GM21528 (cell line): Measurements from ENCODE around the gene ZNF20.

Source experiments
- ATAC-seq: cut with Tn5 transposase; IDR thresholded peaks from one replicate; pipeline ENCODE4 v1.9.1; 2021; ENCODE audit warnings: mild to moderate bottlenecking, moderate library complexity; ENCODE audit not compliant: unreplicated experiment, low FRiP score

Gene ZNF20

DNA sequence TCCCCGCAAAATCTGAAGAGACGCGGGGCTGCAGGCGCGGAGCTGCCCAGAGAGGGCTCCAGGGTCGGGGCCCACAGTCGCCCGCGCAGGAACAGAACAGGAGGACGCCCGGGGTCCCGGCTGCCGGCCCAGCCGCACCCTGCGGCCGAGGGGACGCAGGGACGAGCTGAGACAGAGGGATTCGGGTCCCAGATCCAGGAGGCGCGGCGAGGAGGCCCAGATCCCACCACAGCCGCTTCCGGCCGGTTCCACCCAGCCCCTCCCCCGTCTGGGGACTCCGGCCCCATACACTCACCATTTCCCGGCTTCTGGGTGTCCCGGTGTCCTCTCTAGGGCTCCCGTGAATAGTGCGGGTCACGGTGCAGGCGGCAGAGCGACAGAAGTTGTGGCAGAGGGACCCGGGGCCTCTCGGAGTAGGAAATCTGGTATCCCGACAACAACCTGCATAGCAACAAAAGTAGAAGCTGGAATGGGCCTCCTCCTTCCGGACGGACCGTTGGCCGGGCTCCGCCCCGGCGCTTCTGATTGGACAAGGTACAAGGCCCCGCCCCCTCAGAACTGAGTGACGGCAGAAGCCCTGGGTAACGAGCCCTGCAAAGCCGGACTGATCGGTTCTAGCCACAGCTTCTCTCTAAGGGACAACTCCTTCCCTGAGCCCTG is at the start of gene ZNF20:
ZNF20 (minus strand) TSS at position 466 of the 660 bp plus-strand sequence; CDS start at position 298, 168 bp downstream.
- peak; percentile 87 for ATAC-seq

DNA sequence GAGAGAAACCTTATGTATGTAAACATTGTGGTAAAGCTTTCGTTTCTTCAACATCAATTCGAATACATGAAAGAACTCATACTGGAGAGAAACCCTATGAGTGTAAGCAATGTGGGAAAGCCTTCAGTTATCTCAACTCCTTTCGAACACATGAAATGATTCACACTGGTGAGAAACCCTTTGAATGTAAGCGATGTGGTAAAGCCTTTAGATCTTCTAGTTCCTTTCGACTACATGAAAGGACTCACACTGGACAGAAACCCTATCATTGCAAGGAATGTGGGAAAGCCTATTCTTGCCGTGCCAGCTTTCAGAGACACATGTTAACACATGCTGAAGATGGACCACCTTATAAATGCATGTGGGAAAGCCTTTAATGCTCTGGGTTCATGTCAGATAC is 47.5 kb upstream of the ZNF20 start:
- ATAC-seq: no peak

DNA sequence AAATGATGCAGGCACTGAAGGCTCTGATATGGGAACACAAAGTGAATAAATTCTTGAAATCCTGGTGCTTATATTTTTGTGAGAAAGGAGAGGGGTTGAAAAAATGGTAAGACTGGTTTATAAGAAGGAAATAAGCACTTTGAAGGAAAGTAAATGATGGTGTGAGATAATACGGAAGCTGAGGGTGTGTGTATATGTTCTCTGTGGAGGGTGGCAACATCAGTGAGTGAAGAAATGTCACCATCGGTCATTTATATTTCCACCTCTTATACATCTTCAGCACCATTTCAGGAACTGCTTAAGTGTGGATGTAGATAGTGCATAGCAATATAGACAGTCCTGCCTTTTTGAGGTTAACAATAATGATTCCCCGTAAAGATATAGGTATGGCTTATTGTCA is 40.2 kb upstream of the ZNF20 start:
- no peak for ATAC-seq

DNA sequence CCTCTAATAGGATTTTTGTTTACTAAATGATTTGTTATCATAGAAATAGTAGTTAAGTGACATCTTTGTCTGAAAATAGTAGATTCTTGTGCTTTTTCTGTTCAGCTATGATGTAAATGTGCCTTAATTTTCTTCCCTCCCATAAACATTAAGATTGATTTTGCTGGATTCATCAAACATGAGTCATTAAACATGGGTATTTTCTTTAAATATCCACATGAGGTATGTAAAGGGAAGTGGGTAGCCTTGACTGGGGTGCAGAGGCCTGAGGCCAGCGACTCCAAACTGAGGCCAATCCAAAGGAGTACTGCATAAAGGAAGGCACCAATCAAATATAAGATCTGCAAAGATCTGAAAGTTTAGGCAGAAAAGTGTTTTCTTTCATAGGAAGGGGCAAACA is 26.5 kb upstream of the ZNF20 start:
- no peak for ATAC-seq

DNA sequence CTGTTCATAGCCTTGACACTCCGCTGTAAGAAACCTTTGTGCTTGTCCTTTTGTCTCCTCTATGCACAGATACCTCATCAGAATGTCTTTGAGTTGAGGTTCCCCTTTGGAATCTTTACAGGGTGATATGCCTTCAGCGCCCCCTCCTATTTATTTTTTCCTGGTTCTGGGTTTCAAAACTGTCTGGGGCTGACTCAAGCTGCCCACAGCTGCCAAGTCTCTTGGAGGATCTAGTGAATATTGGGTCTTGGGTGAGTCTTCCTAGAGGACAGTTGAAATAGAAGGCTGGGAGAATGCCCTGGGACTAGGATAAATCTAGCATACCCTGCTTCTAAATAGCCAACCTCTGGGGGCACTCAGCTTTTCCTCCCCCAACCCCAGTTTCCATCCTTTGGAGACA is 23.7 kb upstream of the ZNF20 start:
- no peak for ATAC-seq

DNA sequence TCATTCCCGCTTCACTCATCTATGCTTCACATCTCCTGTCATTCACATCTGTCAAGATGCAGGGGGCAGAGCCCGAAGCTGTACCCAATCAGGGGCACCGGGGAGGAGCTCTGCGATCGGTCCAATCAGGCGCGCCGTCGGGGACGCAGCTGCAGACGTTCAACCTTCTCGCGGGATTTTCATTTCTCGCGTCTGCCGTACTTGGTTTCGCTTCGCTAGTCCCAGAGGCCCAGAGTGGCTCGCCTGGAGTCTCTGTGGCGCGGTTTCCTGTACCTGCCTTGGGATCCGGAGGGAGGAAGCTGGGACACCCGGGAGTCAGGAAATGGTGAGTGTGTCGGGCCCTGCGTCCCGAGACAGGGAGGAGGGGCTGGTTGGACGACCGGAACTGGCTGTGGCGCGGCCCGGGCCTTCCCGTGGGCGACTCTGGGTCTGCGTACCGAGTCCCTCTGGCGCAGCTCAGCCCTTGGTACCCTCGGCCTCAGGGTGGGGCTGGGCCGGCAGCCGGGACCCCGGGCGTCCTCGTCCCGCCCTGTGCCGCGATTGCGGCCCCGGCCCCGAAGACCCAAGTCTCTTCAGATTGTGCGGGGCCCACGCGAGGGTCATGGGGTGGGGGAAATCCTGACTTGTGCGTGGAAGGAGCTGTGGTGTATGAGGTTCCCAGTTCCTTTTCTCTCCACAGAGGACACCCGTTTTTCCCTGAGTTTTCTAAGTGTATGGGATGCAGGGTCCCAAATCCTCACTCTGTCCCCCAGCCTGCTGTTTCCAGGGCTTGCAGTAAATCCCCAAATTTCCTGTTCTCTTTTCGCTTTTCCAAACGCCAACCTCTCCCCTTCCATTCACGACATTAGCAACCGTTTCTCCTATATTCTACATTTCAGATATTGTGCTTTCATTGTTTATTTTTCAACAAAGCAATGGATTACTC is 23.0 kb upstream of the ZNF20 start, which contains the start of gene ZNF136:
ZNF136 (plus strand) TSS at position 215 of the 925 bp plus-strand sequence; CDS start at position 323, 108 bp downstream.
- peak; percentile 92 for ATAC-seq

DNA sequence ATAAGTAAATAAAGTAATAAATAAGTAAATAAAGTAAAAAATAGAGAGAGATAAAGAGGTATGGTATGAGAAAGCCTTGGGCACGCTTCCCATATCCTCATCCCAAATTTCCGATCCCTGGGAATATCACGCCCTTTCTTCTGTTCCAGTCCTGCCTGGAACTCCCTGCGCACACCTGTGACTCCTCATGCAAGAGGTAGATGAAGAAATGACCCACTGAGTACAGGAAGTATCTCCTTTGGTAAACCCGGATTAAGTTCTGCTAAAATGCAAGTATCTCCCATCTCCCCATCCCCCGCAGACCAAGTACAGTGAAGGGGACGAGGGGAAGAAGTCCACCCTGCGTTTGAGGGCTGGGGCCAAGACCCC is 22.3 kb upstream of the ZNF20 start:
- ATAC-seq: peak; percentile 12

DNA sequence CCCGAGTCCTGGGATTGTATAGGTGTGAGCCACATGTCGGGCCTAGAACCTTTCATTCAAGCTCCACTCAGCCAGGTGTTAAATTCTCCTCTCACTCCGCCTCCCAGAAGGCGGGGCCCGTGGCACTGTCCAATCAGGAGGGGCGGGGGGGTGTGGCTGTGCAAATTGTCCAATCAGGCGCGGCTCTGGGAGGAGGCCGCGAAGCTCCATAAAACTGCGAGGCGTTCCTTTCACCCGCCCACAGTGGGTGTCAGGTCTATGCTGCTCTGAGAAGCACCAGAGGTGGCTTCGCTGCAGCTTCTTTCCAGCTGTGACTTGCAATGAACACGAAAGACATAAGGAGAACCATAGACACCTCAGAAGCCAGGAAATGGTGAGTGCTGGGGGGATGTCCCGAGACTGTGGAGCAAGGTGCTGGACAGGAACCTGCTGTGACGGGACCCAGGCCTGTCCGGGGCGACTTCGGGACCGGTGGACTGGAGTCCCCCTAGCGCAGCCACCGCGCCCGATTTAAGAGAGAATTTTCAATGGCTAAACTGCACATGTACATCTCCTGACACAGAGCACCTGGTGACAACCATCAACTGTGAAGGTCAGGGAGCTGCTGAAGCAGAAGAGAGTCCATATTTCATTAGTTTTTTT is 19.7 kb upstream of the ZNF20 start:
- ATAC-seq: no peak

DNA sequence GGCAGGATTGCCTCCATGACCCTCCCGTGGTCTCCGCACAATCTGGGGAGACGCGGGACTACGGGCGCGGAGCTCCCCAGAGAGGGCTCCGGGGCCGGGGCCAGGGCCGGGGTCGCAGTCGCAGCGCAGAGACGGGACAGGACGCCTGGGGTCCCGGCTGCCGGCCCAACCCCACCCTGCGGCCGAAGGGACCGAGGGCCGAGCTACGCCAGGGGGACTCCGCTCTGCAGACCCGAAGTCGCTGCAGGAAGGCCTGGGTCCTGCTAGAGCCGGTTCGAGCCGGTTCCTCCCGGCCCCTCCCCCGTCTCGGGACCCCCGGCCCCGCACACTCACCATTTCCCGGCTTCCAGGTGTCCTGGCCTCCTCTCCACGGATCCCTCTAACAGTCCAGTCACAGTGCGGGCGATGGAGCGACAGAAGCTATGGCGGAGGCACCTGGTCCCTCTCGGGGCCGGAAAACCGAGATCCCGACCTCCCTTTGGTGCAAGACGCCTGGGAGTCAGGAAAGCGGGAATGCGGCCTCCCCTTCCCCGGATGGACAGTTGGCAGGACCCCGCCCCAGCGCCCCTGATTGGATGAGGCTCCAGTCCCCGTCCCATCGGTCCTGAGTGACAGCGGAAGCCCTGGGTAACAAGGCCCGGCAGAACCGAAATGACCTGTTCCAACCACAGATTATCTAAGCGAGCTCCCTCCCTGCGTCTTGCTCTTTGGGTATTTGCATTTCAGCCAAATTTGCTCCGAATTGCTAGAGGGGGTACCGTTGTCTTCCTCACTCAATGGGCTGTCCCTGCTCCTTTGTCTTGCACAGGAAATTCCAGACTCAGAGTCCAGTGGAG is 16.3 kb upstream of the ZNF20 start, which contains the start of gene ZNF625:
ZNF625 (minus strand) TSS at position 512 of the 836 bp plus-strand sequence; CDS start at position 336, 176 bp downstream.
- ATAC-seq: peak; percentile 63

DNA sequence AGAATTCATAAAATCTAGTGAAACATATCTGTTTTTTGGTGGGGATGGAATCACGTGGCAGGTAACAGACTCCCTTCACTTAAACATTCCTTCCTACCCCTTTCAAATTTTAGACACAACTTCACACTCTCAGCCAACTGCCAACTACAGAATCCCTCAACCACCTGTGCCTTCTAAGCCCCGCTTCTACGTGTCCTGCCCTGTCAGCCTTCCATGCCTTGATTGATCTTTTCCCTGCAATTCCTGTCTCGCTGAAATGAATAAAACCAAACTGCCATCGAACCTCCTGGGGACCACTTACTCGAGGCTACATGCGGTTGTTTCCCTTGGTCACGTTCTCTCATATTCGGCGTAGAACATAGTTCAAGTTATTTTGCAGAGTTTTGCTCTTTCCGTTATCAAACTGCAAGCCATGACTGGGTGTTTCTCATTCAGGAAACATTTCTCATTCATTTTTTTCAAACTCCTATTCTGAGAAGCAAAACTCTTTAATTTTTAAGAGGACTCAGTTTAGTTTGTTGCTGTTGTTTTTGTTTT is 15.2 kb upstream of the ZNF20 start:
- ATAC-seq: no peak

DNA sequence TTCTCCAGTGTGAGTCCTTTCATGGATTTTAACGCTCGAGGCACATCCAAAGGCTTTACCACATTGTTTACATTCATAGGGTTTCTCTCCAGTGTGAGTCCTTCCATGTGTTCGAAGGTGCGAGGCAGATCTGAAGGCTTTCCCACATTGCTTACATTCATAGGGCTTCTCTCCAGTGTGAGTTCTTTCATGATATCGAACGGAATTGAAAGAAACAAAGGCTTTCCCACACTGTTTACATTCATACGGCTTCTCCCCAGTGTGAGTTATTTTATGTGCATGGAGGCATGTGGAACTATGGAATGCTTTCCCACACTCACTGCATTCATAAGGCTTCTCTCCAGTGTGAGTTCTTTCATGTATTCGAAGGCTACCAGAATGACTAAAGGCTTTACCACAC is 5.2 kb upstream of the ZNF20 start:
- ATAC-seq: no peak

DNA sequence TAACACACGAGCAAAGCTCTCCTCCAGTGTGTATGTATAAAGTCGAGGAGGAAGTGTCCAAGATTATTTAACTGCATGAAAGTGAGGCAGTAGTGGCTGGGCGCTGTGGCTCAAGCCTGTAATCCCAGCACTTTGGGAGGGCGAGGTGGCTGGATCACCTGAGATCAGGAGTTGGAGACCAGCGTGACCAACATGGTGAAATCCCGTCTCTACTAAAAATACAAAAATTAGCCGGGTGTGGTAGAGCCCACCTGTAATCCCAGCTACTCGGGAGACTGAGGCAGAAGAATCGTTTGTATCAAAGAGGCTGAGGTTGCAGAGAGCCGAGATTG is 1.2 kb upstream of the ZNF20 start:
- ATAC-seq: no peak

DNA sequence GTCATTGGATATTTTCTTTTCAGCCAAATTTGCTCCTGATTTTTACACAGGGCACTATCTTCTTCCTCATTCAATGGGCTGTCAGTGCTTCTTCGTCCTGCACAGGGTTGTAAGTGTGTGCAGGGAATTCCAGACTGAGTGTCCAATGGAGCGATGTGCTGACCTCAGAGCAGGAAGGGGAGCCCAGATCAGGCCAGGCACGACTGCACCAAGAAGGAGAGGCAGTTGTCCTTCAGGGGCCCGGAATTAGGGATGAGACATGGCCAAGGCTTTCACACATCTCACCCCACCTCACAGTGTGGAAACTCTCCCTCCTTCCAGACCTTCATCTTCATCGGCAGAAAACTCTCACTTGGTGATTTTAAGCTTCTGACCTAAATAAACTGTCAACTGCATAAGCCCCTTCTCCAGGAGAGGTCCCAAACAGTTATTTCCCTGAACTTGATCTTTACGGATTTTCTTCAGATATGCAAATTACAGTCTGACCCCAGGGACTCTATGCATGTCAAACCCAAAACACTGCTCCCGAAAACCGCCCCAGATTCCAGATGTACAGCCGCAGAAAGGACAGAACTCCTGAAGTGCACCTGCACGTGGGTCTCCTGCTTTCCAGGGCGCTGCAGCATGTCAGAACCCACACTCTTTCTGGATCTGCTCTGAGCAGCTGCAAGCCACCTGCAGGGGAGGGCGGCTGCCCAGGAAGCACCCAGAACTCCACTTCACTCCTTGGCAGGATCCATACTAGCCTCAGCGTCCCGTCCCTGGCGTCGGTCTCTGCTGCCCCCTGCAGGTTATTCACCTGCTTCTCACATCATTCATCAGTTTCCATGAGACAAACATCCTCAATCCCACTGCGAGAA is 625 bp upstream of the ZNF20 start:
- peak; percentile 45 for ATAC-seq

DNA sequence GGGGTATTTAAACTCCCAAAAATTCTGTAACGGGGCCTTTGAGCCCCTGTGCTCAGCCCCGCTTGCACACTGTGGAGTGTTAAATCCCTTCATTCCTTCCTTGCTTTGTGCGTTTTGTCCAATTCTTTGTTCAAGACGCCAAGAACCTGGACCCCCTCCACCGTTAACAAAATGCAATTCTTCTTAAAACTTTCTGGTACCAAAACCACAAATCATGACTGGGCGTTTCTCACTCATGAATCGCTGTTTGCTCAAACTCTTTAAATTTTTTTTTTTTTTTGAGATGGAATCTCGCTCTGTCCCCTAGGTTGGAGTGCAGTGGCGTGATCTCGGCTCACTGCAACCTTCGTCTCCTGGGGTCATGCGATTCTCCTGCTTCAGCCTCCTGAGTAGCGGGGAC is 881 bp downstream of the ZNF20 start:
- no peak for ATAC-seq

DNA sequence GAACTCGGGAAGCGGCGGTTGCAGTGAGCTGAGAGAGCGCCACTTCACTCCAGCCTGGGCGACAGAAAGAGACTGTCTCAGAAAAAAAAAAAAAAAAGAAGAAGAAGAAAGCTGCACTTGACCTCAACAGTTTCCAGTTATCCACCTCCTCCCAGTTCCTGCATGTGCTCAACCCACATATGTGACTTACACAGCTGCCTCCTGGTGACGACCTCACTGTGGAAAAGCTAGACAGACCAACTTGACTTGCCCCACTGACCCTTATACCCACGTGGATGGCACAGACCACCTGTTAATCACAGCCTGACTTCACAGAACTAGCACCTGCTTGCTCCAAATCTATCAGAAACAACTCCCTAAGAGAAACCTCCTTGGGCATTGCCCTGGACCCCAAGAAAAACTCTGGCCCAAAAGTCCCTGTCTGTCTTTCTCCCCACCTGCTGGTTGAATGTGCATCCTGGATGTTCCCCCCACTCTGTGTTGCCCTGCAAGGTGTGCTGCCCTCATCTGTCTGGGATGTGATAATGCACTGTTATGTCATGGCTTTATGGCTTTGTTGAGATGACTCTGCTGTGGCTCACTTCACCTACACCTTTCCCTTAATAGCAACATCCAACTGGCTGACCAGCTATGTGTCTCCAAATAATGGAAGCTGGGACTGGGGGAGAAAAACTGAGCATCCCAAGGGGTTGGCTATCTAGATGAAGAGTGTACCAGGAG is 2.8 kb downstream of the ZNF20 start:
- no peak for ATAC-seq

DNA sequence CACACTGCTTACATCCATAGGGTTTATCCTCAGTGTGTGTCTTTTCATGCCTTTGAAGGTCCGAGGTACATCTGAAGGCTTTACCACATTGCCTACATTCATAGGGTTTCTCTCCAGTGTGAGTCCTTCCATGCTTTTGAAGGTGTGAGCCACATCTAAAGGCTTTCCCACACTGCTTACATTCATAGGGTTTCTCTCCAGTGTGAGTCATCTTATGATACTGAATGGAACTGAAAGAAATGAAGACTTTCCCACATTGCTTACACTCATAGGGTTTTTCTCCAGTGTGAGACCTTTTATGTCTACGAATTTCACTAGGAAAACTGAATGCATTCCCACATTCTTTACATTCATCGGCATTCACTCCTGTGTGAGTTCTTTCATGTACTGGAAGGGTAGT is 7.1 kb downstream of the ZNF20 start:
- ATAC-seq: no peak

DNA sequence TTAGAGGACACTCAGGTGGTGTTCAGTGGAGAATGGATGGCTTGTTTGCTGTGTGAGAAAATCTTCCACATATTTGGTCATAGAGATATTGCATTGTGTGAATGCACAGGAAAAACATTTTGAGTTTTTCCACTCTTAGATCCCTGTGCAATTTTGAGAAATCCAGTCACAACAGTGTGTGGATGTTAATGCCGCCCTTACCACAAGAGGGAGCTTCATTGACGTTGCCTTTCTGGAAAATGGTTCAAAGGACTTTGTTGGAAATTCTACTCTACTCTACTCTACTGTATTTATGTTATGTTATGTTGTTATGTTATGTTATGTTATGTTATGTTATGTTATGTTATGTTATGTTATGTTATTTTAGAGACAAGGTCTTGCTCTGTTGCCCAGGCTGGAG is 13.4 kb downstream of the ZNF20 start:
- ATAC-seq: no peak

DNA sequence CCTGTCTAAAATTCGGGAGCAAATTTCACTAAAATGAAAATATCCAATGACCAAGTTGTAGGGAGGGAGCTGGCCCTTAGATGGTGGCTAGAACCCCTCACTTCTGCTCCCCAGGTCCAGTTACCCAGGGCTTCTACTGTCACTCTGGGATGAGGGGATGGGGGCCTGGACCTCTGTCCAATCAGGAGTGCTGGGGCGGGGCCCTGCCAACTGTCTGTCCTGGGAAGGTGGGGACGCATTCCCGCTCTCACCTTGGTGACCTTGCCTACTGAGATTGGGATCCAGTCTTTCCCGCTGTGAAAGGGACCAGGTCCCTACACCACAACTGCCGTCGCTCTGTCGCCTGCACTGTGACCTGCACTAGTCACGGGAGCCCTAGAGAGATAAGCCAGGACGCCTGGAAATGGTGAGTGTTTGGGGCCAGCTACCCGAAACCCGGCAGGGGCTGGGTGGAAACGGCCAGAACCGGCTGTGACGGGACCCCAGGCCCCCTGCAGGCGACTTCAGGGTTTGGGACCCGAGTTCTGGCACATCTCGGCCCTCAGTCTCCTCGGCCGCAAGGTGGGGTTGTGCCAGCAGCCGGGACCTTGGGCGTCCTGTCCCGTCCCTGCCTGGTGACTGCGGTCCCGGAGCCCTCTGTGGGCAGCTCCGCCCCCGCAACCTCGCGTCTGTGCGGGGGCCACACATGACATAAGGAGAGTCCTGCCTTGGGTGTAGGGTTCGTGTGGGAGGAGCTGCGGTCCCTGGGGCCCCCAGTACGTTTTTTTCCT is 22.8 kb downstream of the ZNF20 start:
- ATAC-seq: no peak
